HG03097 (cell line): Measurements from ENCODE around the gene FSTL4.

Experiments used
- ATAC-seq: cut with Tn5 transposase; IDR thresholded peaks from one replicate; pipeline ENCODE4 v1.9.1; 2021; ENCODE audit not compliant: unreplicated experiment, low FRiP score

The FSTL4 gene

GRCh38 chr5:133356984-133357421, 255.3 kb downstream of the FSTL4 start:
- no peak for ATAC-seq

GRCh38 chr5:133356396-133356983, 255.9 kb downstream of the FSTL4 start:
- no peak for ATAC-seq

- ATAC-seq: no peak
Measured at GRCh38 chr5:133354323-133355185, 257.8 kb downstream of the FSTL4 start.

GRCh38 chr5:133353741-133354140, 258.6 kb downstream of the FSTL4 start:
- ATAC-seq: no peak

GRCh38 chr5:133348406-133348805, 263.9 kb downstream of the FSTL4 start:
- ATAC-seq: no peak

GRCh38 chr5:133347039-133347438, 265.3 kb downstream of the FSTL4 start:
- no peak for ATAC-seq

- ATAC-seq: no peak
Measured at GRCh38 chr5:133344266-133344665, 268.1 kb downstream of the FSTL4 start.

GRCh38 chr5:133343196-133343595, 269.1 kb downstream of the FSTL4 start:
- ATAC-seq: no peak

GRCh38 chr5:133341915-133342710, 270.2 kb downstream of the FSTL4 start:
- no peak for ATAC-seq

GRCh38 chr5:133341296-133341695, 271.0 kb downstream of the FSTL4 start:
- no peak for ATAC-seq

- no peak for ATAC-seq
Measured at GRCh38 chr5:133340822-133341221, 271.5 kb downstream of the FSTL4 start.

GRCh38 chr5:133340002-133340755, 272.2 kb downstream of the FSTL4 start:
- ATAC-seq: no peak

GRCh38 chr5:133338504-133339355, 273.6 kb downstream of the FSTL4 start:
- ATAC-seq: no peak

GRCh38 chr5:133337795-133338445, 274.4 kb downstream of the FSTL4 start:
- ATAC-seq: no peak

- ATAC-seq: no peak
Measured at GRCh38 chr5:133336969-133337410, 275.4 kb downstream of the FSTL4 start.

GRCh38 chr5:133336121-133336968, 276.0 kb downstream of the FSTL4 start:
- no peak for ATAC-seq

GRCh38 chr5:133334796-133335639, 277.3 kb downstream of the FSTL4 start:
- ATAC-seq: no peak
